Gastroesophageal sphincter (tissue), 3 donors: ENCODE measurements around the gene ZNF445.
A peak's percentile ranks its signal among the peaks of the same experiment; 100 is the strongest.

Source experiments
- CTCF ChIP-seq, 4 experiments: fragments of 200-600 bp in 2 of 4; fragments of 450-650 bp in 2 of 4; sonication (generic) in 1 of 4; IDR thresholded peaks; one replicate each; pipeline ENCODE4 v1.5.1; 2017 to 2019; ENCODE audit warnings: antibody characterized with exemption in 4 of 4, mild to moderate bottlenecking in 2 of 4, moderate library complexity in 2 of 4
- POLR2AphosphoS5 ChIP-seq: sonication (generic); formaldehyde crosslinking; IDR thresholded peaks from one replicate; pipeline ENCODE4 v1.6.1; 2017; ENCODE audit warnings: antibody characterized with exemption

- TF ChIP-seq CTCF (IDR thresholded peaks at IDR 0.05): peak in 1 of 4 experiments; percentile 28
- TF ChIP-seq POLR2AphosphoS5: no peak
These were observed at the start of gene ZNF445 for GRCh38 chr3:44477312-44478030.
